ENCODE measurements around the gene NCCRP1.

NCCRP1 gene

GRCh38 chr19:39165857-39166256 is 30.9 kb upstream of the NCCRP1 start:
- no peak for DNase-seq

DNA sequence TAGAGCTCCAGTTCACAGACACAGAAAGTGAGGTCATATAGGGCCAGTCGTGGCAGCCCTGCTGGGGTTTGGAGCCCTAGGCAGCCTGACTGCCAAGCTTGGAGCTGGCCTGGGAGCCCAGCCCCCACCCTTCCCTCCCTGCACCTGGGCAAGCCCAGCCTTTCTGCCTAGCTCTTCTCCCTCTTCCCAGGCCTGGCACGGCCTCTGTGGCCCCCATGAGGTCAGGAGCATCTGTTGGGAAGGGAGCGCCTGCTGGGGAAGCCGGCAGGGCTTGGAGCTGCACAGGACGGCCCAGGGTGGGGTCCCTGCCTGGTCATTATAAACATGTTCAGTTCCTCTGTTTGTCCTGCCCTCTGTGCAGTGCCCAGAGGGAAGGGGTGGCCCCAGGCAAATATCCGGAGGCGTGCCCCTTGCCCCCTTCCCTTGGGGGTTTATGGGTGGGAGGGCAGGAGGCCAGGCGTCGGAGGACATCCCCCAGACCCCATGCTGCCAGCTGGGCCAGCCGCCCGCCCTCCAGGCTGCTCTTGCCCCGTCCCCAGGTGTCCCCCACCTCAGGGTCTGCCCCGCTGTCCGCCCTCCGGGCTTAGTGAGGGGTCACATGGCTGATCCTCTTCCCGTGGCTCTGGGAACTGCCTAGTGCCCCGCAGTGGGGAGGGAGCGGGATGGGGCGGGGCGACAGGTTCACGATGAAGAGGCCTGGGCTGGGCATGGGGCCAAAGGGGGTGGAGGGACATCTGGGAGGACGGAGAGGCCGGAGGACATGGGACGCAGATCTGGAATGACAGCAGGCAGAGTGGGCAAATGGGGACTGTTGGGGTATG is 30.0 kb upstream of the NCCRP1 start:
- no peak for DNase-seq

DNA sequence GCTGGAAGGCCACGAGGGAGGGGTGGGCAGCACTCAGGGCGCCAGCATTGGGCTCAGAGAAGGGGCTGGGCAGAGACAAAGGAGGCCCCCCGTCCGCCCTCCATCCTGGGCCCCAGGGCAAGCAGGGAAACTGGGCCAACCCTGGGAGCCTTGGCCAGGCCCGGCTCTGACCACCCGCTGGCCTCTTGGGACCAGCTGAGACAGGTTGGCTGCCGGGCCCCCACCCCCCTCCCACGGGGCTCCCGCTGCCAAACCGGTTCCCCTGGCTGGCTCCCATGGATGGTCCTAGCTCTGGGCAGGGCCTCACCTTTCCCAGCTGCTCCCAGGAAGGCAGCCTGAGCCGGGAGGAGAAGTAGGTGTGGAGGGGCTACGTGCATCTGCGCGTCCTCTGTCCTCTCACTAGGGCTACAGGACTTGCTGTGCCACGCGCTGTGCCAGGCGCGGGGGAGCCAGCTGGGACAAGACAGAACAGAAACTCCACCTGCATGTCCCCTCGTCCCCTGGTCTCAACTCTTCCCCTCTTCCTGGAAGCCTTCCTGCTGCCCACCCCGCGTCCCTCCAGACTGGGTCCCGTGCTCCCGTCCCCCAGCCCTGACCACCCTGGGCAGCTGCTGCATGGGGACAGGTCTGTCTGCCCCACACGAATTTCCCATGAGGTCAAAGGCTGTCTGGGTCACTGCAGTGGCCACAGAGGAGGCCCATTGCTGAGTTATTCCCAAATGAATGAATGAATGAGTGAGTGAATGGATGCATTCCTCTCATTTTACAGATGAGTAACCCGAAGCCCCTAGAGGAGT is 29.1 kb upstream of the NCCRP1 start:
- DNase-seq, result no peak

- DNase-seq, result no peak
Measured at GRCh38 chr19:39168258-39169142, 28.3 kb upstream of the NCCRP1 start.

GRCh38 chr19:39169143-39169810 is 27.5 kb upstream of the NCCRP1 start:
- DNase-seq, result no peak

DNA sequence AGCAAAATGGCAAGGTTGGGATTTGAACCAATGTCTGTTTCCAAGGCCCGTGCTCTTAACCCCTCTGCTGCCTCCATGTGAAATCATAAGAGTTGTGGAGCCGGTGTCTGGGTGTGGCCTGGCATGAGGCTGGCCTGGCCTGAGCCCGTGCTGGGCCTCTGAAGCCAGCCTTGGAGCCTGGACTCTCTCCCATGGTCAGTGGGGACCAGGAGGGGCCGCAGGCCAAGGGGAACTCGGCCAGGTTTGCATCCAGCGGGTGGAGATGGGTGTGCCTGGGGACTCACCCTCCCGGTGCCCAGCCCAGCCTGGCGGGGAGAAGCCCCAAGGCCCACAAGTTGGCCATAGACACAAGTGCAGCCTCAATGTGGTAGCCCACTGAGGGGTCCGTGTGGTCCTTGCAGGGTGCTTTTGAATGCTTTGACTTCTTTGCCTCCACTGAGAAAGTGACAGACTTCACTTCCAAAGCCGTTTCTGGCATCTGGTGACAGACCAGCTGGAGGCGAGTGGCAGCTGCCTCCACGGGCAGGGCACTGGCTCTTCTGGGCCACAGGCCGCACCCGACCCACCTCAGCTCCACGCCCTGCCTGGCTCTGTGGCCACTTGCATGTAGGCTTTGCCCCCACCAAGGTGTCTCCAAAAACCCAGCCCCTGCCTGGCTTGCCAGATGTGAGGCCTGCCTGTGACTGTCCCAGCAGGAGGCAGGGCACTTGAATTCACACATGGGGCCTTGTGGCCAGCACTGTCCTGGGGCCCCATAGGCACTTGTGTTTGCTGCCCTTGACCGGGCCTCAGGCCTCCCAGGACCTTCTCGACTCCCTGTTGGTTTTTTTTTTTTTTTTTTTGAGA is 26.2 kb upstream of the NCCRP1 start:
- DNase-seq, result no peak

DNA sequence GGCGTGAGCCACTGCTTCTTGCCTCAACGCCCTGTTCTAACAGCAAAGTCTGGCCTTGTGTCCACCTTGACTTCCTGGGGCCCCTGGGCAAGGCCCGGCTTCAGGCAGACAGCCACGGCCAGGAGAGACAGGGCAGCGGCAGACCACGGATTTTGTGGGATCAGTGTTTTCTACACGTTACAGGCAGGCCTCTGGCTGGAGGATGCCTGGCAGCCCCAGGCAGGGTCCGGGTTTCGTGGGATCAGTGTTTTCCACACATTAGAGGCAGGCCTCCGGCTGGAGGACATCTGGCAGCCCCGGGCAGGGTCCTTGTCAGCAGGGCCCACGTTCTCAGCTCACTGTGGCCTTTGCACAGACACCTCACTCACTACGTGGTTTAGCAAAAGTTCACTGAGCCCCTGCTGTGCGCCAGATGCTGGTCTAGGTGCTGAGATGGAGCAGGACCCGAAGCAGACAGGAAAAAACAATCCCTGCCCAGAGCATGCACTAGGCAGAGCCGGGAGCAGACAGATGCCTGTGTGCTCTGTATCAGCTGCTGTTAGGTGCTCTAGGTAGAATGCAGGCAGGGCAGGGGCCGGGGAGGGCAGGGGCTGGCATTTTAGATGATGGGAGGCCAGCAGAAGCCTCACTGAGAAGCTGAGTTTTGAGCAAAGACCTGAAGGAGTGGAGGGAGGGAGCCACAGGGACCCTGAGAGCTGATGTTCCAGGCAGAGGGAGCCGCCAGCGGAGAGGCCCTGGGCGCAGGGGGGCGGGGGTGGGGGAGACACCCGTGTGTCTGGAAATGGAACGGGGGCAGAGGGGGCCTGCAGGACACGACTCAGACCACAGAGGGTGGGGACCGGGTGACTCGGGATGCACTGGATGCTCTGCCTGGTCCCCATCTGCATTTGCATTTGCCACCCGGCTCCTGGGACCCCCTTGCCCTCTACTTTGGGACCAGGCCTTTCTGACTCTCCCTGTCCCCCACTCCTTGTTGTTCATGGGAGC is 25.0 kb upstream of the NCCRP1 start:
- DNase-seq, result no peak

- DNase-seq, result no peak
Measured at GRCh38 chr19:39172700-39173501, 23.9 kb upstream of the NCCRP1 start.

DNA sequence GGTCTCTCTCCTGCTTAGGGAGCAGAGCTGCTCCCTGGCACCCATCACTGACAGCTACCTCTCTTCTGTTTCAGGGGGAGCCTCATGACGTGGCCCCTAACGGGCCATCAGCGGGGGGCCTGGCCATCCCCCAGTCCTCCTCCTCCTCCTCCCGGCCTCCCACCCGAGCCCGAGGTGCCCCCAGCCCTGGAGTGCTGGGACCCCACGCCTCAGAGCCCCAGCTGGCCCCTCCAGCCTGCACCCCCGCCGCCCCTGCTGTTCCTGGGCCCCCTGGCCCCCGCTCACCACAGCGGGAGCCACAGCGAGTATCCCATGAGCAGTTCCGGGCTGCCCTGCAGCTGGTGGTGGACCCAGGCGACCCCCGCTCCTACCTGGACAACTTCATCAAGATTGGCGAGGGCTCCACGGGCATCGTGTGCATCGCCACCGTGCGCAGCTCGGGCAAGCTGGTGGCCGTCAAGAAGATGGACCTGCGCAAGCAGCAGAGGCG is 23.2 kb upstream of the NCCRP1 start:
- no peak for DNase-seq

DNA sequence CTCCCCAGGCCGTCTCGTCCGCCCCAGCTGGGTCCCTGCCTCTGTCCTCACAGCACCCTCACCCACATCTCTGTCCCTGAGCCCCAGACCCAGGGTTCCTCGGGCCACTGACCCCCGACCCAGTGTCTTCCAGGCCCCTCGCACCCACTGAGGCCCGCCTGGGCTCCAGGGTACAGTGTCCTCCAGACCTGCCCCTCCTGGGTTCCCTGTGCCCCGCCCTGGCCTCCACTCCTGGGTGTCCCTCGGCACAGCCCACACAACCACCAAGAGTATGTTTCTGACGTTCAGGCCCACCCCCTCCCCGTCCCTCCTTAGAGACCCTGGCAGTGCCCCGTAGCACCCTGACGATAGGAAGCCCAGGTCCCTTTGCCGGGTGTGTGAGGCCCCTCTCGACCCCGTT is 22.6 kb upstream of the NCCRP1 start:
- no peak for DNase-seq

- DNase-seq, result no peak
Measured at GRCh38 chr19:39174558-39175544, 21.9 kb upstream of the NCCRP1 start.

GRCh38 chr19:39175564-39175963 is 21.2 kb upstream of the NCCRP1 start:
- DNase-seq, result no peak

GRCh38 chr19:39177110-39177699 is 19.6 kb upstream of the NCCRP1 start:
- DNase-seq, result no peak

- DNase-seq, result no peak
Measured at GRCh38 chr19:39177736-39178135, 19.0 kb upstream of the NCCRP1 start.

- DNase-seq, result no peak
Measured at GRCh38 chr19:39178296-39179006, 18.3 kb upstream of the NCCRP1 start.

- DNase-seq, result no peak
Measured at GRCh38 chr19:39179754-39180153, 17.0 kb upstream of the NCCRP1 start.

GRCh38 chr19:39180749-39181148 is 16.0 kb upstream of the NCCRP1 start:
- no peak for DNase-seq
